Stimulated activated naive CD4-positive, alpha-beta T cell treated with Interleukin-2 at 50 U/mL for 16 hours (primary cell): ENCODE measurements around the gene PPY.
"Not testable (repeated sequence)": the region's sequence is repeated elsewhere in the genome, so short reads cannot be mapped to it uniquely, and the experiment has no call there.

Source experiments
- DNase-seq: peaks from one replicate; lab custom pipeline; 2025; lab: John Stamatoyannopoulos, UW

Gene PPY

DNA sequence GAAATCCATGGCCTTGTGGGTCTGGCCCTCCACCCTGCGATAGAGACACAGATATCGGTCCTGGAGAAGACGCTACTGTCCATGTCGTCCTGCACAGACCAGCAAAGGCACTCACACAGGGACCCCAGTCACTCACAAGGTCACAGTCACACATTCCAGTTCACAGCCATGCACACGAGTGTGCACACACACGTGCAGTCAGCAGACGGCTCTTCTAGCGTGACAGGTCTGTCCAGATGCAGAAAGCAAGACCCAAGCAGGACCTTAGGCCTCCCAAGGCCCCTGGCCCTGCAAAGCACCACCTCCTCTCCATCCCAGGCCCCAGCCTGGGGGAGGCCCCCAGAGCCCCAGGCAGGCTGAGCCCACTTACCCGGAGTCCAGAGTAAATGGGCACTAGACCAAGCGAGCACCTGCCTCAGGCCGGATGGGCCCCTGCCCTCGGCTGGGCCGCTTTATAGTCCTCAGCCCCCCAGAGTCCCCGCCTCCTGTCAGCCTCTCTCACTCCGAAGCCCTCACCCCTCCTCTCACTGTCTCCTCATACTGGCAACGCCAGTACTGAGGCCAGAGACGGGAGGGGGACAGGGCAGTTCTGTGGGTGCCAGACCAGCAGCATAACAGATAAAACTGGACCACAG lies at the start of gene PPY:
PPY (minus strand) TSS at position 426 of the 635 bp plus-strand sequence. CDS start 822 bp downstream, outside the sequence.
- no peak for DNase-seq

DNA sequence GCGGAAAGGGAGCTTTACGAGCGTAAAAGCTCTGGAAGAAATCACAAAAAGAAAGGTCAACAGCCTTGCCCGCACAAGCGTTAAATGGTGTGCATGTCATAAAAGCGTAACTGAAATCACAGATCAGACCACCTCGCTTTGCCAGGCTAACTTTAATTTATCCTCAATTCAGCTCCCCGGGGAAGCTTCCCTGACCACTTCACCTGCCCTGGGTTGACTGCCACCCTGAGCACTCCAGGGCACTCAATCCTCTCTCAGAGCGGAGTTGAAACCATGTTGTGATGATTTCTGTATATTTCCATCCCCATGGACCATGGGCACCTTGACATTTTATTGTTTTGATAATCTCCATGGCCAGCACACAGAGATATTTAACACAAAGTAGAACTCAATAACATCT lies 46.0 kb upstream of the PPY start:
- DNase-seq, result no peak

GRCh38 chr17:43987131-43988021 lies 45.1 kb upstream of the PPY start:
- no peak for DNase-seq

- DNase-seq, result no peak
Measured at GRCh38 chr17:43986225-43986981, 44.1 kb upstream of the PPY start.

- DNase-seq, result no peak
Measured at GRCh38 chr17:43984521-43984920, 42.2 kb upstream of the PPY start.

DNA sequence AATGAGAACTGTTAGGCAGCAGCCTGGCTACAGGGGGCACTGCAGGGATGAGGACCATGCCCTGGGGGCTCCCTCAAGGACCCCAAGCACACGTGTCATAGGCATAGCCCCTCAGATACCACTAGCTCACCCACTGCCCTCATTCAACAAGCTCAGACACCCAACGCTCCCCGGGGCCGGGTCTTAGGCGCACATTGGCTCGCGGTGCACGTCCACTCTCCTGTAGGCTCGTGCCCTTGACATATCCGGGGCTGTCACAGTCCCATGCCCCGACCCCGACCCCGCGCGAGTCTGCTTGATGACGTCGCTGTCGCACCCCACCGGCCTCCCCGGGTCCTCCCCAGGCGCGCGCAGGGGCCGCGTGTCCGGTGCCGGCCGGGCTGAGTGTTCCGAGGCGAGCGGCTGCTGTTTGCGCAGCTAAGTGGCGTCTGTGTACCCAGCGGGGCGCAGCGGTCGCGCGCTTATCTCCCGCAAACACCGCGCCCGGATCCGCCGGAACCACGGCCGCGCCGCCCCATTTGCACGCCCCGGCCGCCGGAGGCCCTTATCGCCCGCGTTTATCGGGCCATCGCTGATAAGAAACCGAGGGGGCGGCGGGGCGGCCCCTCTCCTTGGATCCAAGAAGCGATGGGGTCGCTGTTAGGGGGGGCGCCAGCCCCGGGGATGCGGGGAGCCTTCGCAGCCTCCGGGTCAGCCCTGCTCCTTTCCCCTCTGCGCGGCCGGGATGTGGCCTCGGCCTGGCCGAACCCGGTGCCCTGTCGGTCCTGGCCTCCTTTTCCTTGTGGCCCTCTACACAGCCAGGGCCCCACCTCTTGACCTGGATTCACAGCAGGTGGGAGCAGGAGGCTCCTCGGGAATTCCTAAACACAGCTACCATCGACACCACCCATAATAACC lies 41.5 kb upstream of the PPY start:
- no peak for DNase-seq

DNA sequence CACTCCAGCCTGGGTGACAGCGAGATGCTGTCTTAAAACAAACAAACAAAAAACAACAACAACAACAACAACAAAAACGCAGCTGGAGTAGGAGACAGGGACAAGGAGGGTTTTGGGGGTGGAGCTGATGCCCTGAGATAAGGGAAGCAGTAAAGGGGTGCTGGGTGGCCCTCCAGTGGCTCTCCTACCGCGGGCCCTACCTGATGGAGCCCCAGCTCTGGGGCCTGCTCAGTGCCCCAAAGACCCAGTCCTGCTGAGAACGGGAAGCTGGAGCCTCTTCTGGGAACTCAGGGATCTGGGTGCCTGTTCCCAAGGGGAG lies 40.9 kb upstream of the PPY start:
- DNase-seq, result no peak

DNA sequence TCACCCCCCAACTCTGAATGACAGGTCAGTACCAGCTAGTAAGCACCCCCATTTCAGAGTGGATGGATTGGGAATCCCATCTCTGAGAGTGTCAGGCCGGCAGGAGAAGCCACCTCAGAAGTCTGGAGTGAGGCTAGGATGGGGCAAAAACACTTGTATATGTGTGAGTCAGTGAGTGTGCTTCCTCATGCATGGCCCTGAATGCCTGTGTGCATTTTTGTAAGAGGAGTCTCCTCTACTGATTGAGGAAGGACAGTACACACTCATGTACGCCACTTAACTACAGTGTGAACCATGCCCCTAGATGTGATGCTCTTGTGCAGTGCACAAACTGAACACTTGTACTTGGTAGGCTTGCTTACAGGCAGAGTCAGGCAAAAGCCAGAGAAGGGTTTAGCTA lies 39.9 kb upstream of the PPY start:
- no peak for DNase-seq

DNA sequence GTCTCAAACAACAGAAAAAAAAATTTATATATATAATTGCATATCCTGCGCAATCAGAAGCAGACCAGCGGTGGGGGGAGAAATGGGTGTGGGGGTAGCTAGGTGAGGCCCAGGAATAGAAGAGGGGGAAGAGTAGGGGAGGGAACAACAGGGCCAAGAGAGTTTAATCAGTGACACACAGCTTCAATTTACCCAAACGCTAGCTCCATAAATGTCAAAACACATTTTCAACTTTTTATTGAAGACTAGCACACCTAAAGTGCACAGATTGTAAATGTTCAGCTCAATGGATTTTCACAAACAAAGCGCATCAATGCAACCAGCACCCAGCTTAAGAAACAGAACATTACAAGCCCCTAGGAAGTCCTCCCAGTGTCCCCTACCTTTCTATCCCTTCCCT lies 37.4 kb upstream of the PPY start:
- no peak for DNase-seq

GRCh38 chr17:43979011-43979410 lies 36.7 kb upstream of the PPY start:
- no peak for DNase-seq

DNA sequence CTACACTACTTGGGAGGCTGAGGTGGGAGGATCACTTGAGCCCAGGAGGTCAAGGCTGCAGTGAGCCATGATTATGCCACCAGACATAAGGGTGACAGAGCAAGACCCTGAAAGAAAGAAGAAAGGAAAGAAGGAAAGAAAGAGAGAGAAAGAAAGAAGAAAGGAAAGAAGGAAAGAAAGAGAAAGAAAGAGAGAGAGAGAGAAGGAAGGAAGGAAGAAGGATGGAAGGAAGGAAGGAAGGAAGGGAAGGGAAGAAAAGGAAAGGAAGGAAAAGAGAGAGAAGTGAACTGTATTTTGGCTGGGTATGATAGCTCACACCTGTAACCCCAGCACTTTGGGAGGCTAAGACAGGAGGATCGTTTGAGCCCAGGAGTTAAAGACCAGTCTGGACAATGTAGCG lies 35.8 kb upstream of the PPY start:
- DNase-seq, result no peak

- DNase-seq, result no peak
Measured at GRCh38 chr17:43976963-43977837, 34.9 kb upstream of the PPY start.

DNA sequence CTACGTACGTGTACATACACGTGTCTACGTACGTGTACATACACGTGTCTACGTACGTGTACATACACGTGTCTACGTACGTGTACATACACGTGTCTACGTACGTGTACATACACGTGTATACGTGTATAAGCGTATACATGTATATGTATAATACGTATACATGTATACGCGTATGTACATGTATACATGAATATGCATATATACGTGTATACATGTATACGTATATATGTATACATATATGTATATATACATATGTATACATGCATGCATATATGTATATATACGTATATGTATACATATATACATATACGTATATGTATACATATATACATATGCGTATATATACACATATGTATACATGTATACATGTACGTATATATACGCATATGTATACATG lies 33.6 kb upstream of the PPY start:
- no peak for DNase-seq

GRCh38 chr17:43974382-43975266 lies 32.3 kb upstream of the PPY start:
- DNase-seq, result no peak

- DNase-seq, result not testable (repeated sequence)
Measured at GRCh38 chr17:43972444-43973212, 30.4 kb upstream of the PPY start.

- DNase-seq, result not testable (repeated sequence)
Measured at GRCh38 chr17:43971436-43971835, 29.2 kb upstream of the PPY start.

- DNase-seq, result no peak
Measured at GRCh38 chr17:43970366-43970765, 28.1 kb upstream of the PPY start.

DNA sequence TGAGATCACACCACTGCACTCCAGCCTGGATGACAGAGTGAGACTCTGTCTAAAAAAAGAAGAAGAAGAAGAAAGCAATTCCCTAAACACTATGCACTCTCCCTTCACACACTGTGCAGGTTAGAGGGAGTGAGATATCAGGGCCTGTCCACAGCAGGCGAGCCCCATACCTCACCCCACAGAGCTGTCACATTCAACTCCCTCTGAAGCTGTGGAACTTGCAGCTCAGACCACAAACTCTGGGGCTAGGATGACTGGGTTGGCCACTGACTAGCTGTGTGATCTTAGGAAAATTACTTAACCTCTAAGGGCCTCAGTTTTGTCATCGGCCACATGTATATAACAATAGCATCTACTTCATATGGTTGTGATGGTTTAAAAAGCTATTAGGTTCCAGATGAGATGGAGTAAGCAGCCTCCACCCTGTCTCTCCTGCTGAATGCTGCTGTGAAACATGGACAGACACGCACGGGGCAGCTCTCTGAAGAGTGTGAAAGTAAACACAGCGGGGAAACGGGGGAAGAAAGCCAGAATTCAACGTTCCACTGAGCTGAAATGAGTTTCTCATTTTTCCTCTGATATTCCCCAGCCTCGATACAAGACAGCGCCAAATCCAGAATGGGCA lies 25.1 kb upstream of the PPY start:
- DNase-seq, result no peak

DNA sequence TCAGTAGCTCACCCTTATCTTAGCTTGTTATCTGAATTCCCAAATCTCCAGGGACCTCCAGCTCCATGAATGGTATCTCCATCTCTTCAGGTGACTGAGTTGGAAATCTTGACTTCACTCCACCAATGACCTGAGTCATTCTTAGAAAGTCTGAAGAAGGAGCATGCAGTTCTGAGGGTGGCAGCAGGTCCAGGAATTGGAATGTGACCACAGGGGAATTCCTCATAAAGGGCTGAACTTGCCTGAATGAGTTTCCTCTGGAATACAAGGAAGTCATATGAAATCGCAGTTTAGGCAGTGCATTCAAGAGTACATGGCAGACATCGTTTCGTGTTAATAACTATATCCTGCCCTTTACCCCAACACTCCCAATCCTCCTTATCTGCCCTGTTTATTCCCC lies 24.0 kb upstream of the PPY start:
- DNase-seq, result no peak
